LNCAP (cell line): ENCODE measurements around the gene ARAP1.

Experiments
- CTCF ChIP-seq: fragments of 450-650 bp; IDR thresholded peaks from 2 replicates; pipeline ENCODE4 v1.5.1; 2017; ENCODE audit warnings: mild to moderate bottlenecking

Gene ARAP1

GRCh38 chr11:72655014-72655413 lies 97.2 kb downstream of the ARAP1 start:
- TF ChIP-seq CTCF: no peak

- no peak for TF ChIP-seq CTCF
Observed at GRCh38 chr11:72653649-72654048, 98.6 kb downstream of the ARAP1 start.

- TF ChIP-seq CTCF: no peak
Observed at GRCh38 chr11:72652873-72653630, 99.2 kb downstream of the ARAP1 start.

- no peak for TF ChIP-seq CTCF
Observed at GRCh38 chr11:72652133-72652532, 100.1 kb downstream of the ARAP1 start.

- no peak for TF ChIP-seq CTCF
Observed at GRCh38 chr11:72649215-72649976, 102.8 kb downstream of the ARAP1 start.

GRCh38 chr11:72648384-72649136 lies 103.6 kb downstream of the ARAP1 start:
- no peak for TF ChIP-seq CTCF

GRCh38 chr11:72647882-72648281 lies 104.3 kb downstream of the ARAP1 start:
- TF ChIP-seq CTCF: no peak
